HG02943 (cell line): ENCODE data around the gene ATP8A2.

ENCODE experiments used
- ATAC-seq: cut with Tn5 transposase; IDR thresholded peaks from one replicate; pipeline ENCODE4 v1.9.1; 2021; ENCODE audit warnings: mild to moderate bottlenecking, low read depth, moderate library complexity; ENCODE audit not compliant: unreplicated experiment

ATP8A2 gene

DNA sequence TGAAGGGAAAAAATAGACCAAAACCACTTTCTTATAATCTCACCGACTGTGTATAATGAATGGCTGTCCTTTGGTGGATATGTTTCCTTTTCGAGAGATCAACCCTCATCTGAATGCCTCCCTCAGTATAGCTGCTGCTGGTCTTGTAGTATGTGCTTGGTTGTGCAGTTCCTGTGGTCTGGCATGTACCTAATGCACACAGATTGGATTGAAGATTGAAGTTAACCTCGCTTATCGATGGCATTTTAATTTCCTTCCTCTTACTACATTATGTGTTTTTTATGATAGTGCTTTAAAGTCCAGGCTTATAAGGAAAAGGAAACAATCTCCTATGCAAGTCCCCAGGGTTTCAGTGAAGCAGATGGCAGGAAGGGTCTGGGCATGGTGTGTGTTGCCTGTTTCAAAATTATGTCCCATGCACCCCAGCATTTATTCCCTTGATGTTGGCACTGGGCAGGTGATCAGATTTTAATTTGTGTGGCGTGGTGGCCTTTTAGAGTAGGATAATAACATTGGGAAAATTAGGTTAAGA lies 346.0 kb downstream of the ATP8A2 start:
- ATAC-seq: no peak

DNA sequence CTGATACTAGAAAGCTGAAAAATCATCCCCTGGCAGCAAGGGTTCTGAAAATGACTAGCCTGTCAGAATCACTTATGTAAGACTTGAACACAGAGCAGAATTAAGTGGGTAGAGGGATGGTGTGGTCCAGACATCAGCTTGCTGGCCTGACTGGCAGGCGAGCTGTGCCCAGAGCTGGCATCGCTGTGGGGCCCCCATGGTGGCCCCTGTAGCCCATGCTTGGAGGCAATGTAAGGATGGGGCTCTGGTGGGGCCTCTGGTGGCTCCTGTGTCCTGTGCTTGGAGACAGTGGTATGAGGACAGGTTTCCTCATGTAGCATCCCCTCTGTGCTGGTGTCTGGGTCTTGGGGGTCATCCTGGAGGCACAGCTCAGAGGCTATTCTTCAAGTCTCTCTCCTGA lies 347.9 kb downstream of the ATP8A2 start:
- ATAC-seq: no peak

DNA sequence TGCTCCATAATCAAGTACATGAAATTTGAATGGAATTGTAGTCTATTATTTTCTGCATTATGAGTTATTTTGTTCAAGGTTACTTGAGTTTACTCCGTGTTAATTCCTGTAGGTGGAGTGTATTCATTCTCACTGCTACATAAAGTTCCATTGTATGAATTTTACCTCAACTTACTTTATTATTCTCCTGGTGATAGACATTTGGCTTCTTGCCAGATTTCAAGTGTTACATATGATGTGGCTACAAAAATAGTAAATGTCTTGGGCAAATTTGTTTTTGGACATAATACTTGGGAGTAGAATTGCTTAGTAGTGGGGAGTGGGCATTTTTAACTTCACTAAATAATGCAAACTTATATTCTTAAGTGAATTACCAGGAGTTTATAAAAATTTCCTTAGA lies 351.1 kb downstream of the ATP8A2 start:
- no peak for ATAC-seq

DNA sequence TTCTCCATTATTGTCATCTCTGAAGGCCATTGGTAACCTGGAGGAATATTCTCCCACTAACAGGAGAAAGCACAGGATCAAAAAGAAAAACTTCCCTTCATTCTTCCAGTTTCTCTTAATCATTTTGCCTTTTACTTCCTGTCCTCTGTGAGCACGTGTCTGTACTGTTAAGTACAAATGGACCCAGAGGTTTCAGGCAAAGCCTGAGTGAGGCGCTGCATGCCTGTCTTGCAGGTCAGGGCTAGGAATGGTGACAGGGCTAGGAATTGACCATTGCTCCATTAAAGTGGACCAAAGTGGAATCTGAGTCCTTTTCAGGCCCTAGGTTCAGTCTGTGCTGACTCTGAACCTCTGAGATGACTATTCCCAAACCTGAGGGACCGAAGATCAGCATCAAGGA lies 353.3 kb downstream of the ATP8A2 start:
- ATAC-seq: no peak

DNA sequence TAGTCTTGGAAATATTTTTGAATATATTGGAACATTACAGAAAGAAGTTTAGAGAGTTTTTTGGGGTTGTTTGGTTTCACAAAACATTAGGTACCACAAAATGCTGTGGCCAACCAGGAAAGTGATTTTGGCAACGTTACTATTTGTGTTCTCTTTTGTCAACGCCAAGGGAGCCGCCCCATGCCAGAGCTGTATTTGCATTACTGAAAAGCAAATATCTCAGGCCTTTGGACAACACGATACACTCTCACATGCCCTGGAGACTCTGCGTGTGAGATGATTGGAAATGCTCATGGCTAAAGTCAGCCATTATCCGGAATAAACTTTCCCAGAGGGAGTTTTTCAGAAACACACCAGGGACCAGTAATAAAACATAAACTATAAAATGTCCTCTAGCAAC lies 355.5 kb downstream of the ATP8A2 start:
- no peak for ATAC-seq

DNA sequence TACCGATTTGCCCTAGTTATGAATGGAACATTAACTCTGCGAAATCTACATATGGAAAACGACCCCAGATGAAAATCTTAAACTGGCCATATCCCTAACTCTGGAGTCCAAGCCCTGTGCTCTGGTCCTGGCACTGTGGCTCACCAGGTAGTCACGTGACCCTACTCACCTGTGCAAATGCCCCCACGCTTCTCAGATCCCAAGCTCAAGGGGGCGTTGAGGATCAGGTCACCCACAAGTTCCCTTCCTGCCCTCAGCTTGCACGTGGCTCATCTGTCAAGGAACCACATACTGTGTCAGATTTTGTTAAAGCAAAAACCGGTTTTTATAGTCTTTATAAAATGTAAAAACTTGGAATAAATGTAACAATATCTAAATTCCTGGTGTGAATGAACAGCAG lies 356.0 kb downstream of the ATP8A2 start:
- no peak for ATAC-seq

DNA sequence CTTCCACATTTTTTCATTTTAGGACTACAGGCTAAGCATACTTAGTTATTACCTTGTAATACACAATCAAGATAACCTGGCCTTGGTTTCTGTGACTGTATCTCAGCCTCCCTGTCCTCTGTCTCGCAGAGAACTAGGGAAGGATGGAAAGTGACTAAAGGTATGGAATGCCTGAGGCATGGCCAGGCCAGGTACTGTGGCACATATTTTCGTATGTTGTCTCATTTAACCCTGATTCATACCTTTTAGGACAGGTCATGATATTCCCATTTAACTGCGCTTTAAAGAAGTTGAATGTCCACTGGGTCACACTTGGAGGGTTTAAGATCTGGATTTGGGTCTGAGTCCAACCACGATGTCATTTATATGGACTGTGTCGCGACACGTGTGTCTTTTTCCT lies 357.4 kb downstream of the ATP8A2 start:
- no peak for ATAC-seq

DNA sequence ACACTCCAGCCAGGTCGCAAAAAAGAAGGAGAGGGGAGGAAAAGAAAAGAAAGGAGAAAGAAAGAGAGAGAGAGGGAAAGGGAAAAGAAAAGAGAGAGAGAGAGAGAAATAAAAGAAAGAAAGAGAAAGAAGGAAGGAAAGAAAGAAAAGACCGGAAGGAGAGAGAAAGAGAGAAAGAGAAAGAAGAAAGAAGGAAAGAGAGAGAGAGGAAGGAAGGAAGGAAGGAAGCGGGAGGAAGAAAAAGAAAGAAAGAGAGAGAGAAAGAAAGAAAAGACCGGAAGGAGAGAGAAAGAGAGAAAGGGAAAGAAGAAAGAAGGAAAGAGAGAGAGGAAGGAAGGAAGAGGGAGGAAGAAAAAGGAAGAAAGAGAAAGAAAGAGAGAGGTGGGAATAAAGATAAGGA lies 359.3 kb downstream of the ATP8A2 start:
- ATAC-seq: no peak

DNA sequence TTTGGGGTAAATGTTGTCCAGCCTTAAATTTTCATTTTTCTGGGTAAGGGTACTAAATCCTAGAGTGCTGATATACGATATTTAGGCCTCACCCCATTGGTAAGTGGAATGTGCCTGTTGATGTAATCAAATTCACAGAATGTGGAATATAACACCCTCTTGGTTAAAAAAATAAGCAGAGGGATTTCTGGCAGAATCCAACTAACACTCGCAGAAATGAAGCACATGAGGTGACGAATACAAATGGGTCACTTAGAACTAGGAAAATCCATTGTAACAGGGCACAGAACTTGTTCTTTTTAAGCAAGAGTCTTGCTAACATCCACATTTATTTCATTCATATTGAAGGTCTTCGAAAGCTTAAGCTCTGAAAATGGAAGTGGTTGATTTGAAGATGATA lies 359.8 kb downstream of the ATP8A2 start:
- no peak for ATAC-seq

DNA sequence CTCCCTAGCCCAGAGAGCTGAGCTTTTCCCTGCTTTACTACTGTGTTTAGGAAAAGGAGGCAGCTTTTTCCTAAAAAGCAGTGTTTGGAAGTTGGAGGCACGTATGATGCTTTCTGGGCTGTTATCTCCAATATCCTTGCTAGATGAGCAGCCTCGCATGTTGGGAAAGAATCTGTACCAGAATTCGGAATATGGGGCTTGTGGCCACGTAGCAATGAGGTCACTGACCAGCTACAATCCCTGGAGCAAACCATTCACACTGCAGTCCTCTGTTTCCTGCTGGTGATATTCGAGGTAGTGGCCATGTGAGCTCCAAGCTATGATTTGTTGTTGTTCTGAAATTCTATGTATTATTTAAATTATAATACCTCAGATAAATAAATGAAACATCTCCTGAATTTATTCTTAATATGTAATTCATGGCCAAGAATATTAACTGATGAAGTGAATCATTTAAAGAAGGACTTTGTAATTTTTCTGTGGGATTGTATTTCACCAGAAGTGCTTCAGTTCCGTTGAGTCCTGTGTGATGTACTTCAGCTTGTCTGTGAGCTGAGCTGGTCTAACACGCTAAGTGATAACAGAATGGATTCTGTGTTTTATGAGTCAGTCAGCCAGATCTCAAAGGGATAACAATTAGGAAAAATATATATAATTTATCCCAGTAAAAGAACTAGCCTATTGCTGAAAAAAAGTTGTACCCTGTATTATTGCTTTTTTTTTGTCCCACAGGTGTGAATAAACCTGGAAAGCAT lies 360.5 kb downstream of the ATP8A2 start:
- no peak for ATAC-seq

DNA sequence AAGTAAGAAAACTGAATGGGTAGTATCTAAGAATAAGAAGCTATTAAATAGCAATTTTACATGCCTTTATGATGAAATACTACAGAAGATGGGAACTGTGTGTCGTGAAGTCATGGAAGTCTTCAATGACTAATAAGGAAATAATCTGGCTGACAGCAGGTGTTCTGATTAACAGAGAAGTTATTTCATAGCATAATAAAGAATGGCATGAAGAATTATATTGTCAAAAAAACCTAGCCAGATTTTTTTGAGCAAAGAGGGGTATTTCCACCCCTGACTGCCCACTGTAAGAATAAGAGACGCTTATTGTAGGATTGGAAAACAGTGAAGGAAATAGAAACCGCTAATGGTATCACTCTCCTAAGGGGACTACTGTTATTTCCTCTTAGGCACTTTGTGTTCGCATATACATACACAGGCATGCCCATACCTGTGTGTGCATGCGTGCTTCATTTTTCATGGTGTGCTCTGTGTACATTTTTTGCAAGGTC lies 361.3 kb downstream of the ATP8A2 start:
- no peak for ATAC-seq

DNA sequence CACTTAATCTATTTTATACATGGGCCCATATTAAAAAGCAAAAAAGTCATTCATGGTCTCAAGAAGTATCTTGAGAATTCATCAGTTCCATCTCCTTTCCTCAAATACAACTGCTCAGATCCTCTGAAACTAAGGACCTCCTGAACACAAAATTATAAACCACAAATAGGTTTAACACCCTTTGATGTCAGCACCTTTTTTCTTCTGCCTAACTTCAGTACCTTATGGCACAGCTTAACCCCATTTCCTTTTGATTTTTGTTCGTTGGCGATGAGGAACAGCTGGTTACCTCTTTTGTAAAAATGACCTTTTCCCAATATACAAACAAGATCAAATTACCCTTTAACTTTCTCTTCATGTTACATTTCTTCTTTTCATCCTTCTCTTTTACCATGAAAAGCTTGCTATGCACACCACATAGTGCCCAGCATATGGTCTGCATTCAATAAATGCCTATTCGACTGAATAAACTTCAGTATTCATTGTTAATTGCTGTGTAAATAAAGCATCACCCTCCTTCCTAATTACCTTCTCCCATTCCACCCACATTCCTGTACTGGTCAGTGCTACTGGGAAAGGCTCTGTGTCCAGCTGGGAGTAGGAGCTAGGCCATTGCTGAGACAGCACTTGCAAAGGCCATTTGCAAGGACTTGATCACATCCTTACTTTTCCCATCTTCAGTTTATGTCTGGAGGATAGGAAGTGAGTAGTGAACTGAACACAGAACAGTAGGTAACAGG lies 362.1 kb downstream of the ATP8A2 start:
- ATAC-seq: no peak

DNA sequence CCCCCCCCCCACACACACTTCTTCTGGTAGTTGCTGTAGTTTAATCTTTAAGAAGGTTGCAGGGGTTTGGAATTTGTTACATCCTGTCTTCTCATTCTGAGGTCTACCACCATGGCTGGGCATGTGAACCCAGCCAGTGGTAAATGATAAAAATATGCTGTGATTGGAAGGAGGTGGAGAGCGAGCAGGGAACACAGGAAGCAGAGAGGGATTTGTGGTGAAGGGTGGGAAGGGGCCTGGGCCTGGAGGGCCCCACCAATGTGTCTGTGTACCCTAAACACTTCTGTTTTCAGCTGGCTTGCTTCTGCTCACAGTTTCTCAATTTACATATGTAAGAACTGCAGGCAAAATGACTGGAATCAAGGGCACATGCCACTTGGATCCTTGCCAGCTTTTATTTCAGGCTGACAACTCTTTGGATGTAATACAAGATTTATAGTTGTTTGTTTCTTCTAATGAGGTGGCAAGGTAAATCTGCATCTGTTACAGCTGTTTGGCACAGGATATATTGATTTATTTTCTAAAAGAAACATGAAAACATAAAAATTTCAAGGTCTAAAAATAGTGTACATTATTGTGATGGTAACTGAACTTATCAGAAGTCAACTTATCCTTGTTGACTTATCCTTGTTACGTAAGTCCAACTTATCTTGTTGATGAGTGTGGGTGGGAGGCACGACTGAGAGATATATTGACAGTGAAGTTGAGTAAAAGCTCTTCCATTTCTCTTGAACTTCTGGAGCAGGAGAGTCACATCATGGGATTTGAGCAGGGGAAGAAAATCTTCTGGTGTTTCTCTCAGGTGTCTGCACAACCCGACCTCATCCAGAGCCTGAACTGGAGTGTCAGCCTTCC lies 366.8 kb downstream of the ATP8A2 start:
- no peak for ATAC-seq

DNA sequence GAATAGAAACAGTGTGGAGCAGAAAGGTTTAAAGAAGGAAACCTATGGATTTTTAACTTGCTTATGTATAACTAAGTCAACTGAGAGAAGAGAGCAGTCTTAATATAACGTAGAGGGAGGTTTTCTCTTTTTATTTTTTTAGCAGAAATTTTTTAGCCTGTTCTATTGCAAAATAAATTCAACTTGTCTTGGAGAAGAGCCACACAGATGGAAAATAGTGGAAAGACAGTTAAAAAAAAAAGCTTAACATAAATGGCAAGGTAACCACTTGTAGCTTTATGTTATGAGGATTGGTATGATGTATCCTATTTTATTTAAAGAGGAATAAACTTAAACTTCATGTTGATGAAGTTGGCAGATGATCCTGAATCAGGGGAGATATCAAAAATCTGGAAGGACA lies 367.6 kb downstream of the ATP8A2 start:
- no peak for ATAC-seq

DNA sequence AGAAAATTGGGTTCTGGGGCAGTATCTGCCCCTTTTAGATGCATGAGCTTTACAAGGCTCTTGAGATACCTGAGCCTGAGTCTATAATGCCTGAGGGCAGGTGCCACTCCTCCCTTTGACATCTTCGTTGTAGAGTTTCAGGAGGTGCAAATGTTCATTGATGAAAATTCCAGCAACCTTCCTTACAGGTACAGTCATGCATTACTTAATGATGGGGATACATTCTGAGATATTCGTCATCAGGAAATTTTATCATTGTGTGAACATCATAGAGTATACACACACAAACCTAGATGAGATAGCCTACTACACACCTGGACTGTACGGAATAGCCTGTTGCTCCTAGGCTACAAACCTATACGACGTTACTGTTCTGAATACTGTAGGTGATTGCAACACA lies 370.0 kb downstream of the ATP8A2 start:
- no peak for ATAC-seq

DNA sequence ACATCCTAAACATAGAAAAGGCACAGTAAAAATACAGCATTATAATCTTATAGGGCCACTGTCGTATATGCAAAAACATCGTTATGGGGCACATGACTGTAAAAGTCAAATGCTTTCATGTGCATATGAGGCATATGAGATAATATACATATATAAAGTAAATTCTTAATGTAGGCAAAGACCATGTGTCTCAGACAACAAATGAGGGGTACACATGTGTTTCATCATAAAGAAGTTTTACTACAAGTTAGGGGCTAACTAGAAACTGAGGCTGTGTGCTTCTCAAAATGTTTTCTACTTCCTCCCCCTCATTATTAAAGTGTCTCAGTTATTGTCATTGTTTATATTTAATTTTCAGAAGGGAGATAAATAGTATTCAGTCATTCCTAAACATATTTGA lies 370.4 kb downstream of the ATP8A2 start:
- ATAC-seq: no peak

DNA sequence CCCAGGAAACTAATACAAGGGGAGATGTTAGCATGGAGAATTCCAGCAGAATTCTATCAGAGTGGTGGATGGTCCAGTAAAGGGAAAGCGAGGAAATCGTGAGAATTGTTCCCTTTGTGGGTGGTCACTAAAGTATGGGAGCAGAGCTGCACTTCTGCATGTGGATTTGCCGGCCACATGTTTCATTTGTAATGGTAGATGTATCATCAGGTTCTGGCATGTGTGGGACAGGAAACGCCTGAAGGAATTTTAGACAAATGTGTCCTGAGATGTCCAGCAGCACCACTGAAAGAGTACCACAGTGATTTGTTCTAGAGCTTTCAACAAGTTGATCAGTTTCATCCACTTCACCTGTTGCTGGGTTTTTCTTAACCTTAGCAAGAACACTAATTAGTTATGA lies 371.6 kb downstream of the ATP8A2 start:
- no peak for ATAC-seq

DNA sequence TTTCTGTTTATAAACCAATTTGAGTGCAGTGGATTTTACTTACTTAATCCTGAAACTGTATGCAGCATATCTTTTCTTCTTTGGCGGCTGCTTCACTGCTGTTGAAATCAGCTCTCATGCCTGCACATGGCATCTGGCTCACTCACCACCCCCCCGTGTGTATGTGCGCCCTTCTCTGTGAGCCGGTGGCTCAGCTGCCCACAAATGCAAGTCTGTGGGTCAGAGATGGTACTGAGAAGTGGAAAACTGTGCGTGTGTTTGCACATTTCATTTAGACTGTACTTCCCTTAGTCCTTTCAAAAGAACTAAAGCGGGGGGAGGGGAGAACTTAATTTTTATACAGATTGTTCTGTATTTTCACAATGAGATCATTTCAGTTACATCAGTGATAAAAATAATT lies 372.4 kb downstream of the ATP8A2 start:
- no peak for ATAC-seq

DNA sequence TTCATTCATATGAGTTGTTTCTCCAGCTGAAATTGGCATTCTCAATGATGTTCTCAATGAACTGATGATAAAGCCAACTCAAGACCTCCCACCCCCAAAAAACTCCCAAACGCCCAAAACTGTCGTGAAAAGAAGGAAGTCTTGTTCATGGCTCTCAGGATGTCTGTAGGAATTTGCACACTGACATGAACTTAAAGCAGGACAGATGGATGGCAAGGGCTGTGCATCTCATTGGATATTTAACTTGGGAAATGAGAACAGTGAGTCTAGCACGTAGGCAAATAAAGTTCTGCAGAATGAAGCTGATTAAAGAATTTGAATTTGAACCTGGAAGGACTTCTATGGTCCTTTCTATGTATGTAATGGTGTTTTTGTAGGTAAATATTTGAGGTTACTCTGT lies 374.4 kb downstream of the ATP8A2 start:
- no peak for ATAC-seq

DNA sequence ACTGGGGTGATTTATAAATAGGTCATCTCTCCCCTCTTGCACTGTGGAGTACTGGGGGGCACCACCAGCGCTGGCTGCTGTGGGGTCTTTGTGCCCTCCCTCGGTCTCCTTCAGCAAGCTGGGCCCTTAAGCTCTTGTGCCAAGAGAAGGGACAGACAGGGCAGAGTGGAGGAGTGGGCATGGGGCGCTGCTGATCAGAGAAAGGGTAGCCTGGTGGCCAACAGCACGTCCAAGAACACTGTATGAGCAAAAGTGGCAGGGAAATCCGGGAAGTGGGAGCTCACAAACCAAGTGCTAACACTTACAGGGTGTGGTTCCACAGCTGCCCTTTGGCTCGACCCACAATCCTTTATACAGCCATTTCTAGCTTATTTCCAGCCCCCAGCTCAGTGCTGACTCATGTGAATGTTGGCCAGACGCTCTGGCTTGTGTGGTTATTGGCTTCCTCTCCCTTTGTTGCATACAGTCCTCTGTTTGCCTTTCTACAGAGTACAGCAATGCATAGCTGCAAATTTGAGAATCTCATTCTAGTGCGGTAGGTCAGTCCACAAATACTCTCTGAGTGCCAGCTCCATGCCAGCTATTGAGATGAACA lies 381.3 kb downstream of the ATP8A2 start:
- no peak for ATAC-seq

DNA sequence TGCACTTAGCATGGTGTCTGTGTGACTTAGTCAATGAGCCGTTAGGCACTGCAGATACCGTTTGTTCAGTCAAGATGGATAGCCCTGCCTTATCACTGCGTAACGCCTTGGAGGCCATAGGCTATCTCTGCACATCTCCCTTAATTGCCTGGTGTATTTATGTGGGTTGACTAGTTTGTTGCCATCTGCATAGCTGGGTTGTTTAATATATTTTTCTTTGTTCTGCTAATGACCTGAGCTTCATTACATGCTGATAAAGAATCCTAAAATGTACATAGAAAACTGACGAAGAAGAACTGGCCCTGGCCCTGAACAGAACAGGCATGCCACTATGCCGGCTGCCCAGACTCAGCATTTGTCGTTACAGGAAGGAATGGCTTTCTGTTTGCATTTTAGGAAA lies 382.2 kb downstream of the ATP8A2 start:
- no peak for ATAC-seq
